NCI-H226 (cell line): ENCODE results near the gene WDR1.

Experiments
- DNase-seq: peaks from one replicate; pipeline ENCODE4 v3.0.0-alpha.2; 2015

Gene WDR1

DNA sequence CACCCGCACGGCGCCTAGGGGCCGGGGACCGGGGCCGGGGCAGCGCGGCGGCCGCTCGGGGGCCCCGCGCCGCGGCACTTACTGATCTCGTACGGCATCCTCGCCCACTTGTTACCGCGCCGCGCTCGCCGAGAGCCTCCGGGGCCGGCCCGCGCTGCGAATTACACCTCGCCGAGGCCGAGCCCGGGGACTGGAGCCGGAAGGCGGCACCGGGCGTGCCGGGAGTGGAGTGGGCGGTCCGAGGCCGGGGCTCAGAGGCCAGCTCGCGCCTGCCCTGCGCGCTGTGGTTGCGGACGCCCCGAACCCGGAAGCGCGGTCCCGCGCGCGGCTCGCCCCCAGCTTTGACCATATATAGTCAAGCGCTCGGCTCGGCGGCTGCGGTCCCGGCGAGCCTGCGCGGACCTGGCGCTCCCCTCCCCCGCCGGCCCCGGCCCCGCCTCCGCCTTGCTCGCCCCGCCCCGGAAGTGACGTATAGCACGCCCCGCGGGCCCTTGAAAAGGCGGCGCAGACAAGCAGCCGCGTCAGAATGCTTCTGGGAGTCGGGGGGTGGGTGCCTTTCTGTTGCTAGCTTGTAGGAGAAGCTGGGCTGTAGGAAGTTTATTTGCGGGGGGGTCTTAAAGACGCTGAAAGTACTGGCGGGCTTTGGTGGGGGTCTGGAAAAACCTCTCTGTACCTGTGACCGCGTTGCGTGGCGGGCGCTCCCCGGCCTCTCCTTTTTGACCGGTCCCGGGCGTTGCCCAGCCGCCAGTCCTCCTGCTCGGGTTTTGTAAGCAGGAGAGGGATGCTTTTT is at the start of gene WDR1:
Gene WDR1 (minus strand): TSS at position 231 of the 790 bp plus-strand sequence. CDS start 133 bp downstream, at position 98.
- DNase-seq, result peak; percentile 90

DNA sequence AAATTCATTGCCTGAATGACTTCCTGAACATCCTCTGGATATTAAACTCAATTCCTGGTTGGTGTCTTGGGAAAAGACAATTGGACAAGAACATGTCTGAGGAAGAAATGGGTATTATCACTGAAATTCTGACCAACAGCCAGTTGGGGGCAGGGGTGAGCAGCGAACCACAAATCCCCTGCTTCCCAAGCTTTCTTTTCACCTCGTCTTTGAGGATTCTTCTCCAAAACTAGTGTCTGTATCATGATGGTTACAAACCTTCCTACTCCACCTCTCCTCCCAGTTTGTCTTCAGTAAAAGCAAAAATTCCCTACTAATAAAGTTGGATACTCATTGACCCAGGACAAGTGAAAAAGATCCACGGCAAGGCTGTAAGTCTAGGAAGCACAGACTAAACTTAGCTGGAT is 48.3 kb upstream of the WDR1 start:
- peak; percentile 7 for DNase-seq

DNA sequence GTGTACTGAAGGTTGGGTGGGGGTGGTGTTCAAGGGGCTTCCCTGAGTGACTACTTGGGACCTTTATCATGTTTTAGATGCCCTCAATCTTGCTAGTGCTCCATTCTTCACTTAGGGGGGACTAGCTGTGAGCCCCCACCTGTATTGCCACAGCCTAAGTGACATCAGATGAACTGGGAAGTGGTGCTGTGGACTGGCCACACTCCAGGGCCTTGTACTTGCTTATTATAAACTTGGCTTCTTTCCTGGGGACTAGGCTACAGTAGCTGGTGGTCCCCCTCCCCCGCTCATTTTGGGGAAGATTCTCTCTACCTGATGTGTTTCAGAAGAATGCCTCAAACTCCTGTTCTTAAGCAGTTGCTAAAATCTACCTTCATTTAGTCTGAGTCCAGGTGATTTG is 46.7 kb upstream of the WDR1 start:
- DNase-seq, result no peak

DNA sequence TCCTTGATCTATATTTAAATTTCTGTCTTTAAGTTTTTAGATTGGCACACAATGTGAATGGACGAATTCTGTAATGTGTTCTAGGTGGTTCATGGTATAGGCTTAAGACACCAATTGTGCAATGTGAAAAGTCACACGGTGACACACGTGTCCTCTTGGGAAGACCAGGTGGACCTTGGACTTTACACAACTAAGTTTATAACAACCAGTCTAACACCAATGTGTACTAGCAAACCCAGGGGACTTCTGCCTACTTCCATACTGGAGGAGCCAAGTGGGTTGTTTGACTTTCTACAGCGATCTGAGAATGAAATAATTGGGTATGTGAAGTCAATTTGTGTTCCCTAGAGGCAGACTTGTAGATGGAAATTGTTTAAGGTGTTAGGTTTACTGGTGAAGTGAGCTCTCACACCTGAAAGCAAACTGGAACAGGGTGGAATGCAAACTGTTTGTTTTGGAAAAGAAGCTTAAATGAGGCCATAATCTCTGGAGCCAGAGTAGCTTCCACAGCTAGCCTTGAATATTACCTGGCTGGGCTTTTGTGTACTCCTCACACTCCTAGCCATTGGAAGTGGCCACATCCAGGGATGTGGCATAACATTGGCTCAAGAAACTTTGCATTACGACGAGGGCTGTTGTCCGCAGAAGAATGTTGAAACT is 45.9 kb upstream of the WDR1 start:
- no peak for DNase-seq

GRCh38 chr4:10161840-10162239 is 45.2 kb upstream of the WDR1 start:
- DNase-seq, result no peak

- DNase-seq, result peak; percentile 24
Observed at GRCh38 chr4:10161146-10161545, 44.5 kb upstream of the WDR1 start.

DNA sequence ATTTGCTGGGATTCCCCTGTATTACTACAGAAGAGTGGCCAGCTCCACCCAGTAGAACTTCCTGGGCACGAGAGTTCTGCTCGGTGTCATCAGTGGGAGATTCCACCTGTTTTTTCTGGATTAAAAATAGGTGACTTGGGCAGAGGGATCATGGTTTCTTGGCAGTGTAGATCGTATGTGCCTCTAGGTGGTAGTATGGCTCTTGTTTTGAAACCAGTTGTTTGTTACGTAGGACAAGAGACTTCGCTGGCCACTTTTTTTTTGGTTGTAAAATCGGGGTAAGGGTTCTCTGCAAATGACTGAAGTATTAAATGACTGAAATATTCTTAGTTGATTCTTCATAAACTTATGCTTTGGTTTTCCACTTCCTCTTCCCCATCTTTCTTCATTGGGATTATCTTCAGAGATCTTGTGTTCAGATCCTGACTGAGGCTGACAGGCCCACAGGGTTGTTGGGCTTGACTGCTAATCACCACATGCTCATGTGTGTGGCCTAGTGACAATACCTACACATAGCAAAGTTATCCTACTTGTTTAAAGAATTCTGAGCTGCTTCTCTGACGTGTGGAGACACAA is 43.8 kb upstream of the WDR1 start:
- DNase-seq, result no peak

DNA sequence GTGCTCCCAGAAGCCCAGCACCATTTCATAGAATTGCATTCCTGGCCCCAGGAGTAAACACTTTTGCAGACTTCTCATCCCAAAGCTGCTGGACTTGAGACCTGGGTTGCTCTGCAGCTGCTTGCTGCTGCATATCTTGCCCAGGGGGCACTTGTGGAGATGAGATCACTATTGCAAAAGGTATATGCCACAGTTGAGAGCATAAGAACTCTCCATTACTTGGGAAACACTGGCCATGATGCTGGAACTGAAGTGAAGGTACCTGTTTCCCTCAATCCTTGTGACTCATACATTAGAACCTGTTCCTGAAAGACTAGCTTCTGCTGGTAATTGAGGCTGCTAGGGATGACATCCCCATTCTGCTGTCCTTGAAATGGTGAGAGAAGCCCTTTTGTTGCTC is 43.1 kb upstream of the WDR1 start:
- no peak for DNase-seq

- DNase-seq, result no peak
Observed at GRCh38 chr4:10158333-10158942, 41.8 kb upstream of the WDR1 start.

DNA sequence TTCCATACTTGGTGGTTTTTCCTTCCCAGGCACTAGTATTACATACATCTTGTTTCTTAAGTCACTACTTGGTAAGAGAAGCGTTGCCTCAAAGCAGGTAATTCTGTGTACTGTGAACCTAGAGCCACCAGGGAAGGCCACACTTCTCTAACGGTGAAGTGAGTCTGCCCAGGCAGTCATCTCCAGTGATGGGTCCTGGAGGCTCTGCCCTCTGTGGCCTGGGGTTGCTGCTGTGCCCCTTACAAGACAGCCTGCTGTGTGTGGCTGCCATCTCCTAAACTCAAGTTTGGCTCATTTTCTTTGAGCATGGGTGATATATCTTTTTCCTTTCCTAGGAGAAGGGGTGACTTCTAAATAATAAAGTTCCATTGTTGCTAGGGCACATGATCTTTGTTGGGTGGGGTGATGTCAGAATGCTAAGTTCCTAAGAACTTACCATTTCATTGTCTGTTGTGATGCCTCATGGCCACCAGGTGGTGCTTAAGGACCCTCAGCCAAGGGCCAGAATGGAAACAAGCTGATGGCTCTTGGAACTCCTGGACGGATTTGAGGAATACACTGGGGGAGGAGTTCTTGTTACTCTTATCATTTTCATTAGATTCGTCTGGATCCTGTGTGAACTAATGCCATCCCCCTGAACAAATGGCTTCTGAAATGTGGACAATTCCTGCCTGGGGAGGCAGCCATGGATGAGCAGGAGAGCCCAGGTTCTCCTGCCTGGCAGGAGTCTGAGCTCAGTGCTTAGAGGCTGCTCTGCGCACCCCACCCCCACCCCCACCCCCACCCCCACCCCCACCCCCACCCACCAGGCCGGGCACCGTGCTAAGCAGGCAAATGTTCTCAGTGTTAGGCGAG is 41.1 kb upstream of the WDR1 start:
- peak; percentile 39 for DNase-seq

DNA sequence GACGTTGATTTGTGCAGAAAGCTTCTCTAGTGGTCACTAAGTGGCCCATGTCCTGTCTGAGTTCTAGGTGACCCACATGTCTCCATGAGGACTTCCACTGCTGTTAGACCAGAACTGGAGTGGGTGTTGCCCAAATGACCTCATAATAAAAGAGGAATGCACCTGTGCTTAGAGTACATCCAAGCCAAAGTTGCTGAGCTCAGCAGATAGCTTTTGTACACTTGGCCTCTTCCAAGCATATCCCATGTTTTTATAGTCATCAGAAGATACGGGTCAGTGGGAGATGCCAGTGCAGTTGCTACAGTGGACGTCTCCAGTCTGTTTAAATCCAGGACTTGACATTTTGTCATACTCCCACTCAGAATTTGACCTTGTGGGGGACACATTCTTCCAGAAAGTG is 37.6 kb upstream of the WDR1 start:
- no peak for DNase-seq

- no peak for DNase-seq
Observed at GRCh38 chr4:10153161-10153560, 36.6 kb upstream of the WDR1 start.

DNA sequence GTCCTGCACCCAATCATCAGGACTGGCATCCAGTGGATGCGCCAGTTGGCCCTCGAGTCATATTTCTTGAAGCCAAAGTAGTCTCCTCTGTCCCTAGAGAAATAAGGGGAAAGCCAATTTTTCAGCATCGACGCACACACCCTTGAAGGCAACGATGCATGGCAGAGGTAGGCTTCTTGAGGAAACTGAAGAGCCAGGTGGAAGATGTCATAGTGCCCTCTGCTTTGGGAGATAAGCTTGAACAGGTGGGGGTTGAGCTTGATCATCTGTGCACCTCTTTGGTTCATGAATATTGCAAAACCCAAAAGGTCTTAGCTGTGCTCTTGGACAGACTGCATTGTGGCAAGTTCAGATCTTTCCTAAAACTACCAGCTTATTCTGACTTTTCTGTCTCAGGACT is 34.6 kb upstream of the WDR1 start:
- DNase-seq, result no peak

DNA sequence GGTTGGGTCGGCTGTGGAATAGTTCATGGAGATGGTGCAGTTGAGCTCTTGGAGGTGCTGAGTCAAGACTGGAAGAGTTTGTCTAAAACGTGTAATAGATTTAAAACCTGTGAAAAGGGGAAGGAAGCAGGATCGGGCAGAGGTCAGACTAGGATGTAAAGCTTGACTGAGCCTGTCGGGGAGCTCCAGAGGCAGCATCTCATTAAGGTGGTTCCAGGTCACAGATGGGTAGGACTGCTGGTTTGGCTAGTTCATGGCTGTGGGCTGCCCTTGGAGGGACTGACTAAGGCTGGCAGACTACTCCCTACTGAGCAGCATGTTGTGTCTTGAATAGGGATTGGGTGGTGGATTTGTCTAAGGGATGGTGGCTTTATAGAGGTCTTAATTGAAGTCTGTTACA is 28.4 kb upstream of the WDR1 start:
- DNase-seq, result no peak

- DNase-seq, result no peak
Observed at GRCh38 chr4:10144479-10144878, 27.9 kb upstream of the WDR1 start.

DNA sequence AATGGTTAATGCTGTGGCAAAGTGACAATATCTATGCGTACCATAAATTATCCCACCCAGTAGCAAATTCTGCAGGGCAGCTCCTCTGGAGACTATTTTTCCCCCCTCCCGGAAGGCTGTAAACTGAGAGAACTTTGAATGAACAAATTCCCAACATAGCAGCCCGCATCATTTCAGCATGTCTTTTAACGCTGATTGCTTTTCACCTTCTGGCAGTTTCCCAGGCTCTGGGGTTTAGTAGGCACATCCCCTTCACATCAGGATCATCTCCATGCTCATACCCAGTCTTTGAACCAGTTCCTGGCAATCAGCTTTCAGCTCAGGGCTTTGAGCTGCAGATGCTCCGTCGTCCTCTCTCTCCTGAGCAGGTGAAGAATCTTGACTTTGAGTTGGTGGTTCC is 26.6 kb upstream of the WDR1 start:
- no peak for DNase-seq

- no peak for DNase-seq
Observed at GRCh38 chr4:10140866-10141759, 24.5 kb upstream of the WDR1 start.

DNA sequence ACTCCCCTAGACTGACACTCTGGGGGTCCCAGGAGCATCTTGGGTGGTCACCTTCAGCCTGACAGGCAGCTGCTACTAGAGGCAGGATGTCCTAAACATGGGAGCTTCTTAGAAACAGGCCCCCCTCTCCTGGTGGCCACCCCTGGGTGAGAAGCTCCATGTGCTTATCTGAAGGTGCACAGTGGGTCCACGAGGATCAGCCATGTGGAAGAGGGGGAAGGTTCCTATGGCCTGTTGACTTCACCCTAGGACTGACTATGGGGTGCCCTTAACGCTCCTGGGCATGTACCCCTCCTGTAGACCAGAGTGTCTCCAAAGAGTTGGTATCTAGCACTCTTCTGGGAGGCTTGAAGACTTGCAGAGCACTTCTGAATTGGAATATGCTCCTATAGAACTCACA is 22.9 kb upstream of the WDR1 start:
- DNase-seq, result no peak

- no peak for DNase-seq
Observed at GRCh38 chr4:10135260-10135659, 18.7 kb upstream of the WDR1 start.

GRCh38 chr4:10134141-10134540 is 17.5 kb upstream of the WDR1 start:
- DNase-seq, result no peak

DNA sequence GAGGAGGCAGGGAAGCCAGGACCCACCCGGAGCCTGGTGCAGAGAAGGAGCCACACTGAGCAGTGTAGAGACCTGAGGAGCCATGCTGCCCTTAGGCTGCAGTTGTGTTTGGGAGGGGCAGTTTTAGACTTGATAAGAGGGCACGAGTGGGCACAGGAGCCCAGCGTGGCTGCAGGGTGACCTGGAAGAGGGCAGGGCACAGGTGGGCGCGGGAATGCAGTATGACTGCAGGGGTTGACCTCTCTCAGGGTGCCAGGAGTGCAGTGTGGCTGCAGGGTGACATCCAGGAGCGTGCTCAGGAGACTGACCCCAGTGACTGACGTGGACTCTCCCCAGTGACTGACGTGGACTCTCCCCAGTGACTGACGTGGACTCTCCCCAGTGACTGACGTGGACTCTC is 14.6 kb upstream of the WDR1 start:
- no peak for DNase-seq
